HFFc6 (cell line): ENCODE results near the gene OPCML. TPM values are rescaled to one million over a fixed set of nuclear protein-coding genes. Genes with fewer than 3 reads are reported as not detected.

Source experiments
- DNase-seq: peaks from one replicate; pipeline ENCODE4 v3.0.0-alpha.2; 2018
- H3K27ac Mint-ChIP-seq: 2 replicates; pipeline ENCODE4 v1.8.0; 2020; ENCODE audit warnings: mild to moderate bottlenecking, mixed read lengths
- H3K27me3 Mint-ChIP-seq: 2 replicates; pipeline ENCODE4 v1.8.0; 2021; ENCODE audit warnings: mild to moderate bottlenecking, moderate library complexity, mixed read lengths; ENCODE audit not compliant: insufficient read depth
- H3K36me3 Mint-ChIP-seq: 2 replicates; pipeline ENCODE4 v1.8.0; 2021; ENCODE audit warnings: low read depth, mixed read lengths
- H3K4me1 Mint-ChIP-seq: 2 replicates; pipeline ENCODE4 v1.8.0; 2020; ENCODE audit warnings: low read depth, mixed read lengths
- H3K4me3 Mint-ChIP-seq: 2 replicates; pipeline ENCODE4 v1.8.0; 2020; ENCODE audit warnings: mild to moderate bottlenecking, moderate library complexity, mixed read lengths
- H3K9me3 Mint-ChIP-seq: 2 replicates; pipeline ENCODE4 v1.8.0; 2020; ENCODE audit warnings: mild to moderate bottlenecking, mixed read lengths
- total RNA-seq, 6 experiments: library from RNA; stranded (reverse); fragmentation: NEBNext Ultra II Directional; extraction: Animal tissue kit (Norgen Biotek cat#: 25700); gene quantifications; 2 replicates in 1 of 6; 3 replicates in 5 of 6; pipeline ENCODE4 v1.2.3, GENCODE V29; 2021
- TF ChIP-seq, protein P1 (sequence below): fragments of 200-600 bp; sonication (generic); IDR thresholded peaks from 2 replicates; pipeline ENCODE4 v1.5.0; 2021; ENCODE audit warnings: antibody characterized with exemption, mild to moderate bottlenecking

OPCML gene
- total RNA-seq, 6 experiments from 2014 or later: 0.11 to 1.7 (median 0.33) TPM

DNA sequence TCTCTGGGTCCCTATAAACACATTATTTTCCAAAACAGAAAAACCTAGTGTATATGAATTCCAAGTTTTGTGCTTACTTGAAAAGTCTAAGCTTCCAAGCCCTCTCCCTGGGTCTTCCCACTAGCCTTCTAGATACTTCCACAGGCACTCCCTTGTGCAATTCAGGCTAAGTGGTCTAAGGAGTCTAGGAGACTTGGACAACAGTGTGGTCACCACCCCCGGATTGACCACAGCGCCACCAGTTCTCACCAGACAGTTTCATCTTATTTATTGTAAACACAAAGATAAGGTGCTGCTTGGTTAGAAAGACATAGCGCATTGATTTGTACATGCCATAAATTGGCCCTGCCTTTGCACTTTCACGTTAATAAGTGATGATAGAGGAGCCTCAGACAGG lies 623.9 kb downstream of the OPCML start:
- no peak overlapping the region for H3K4me3 Mint-ChIP-seq

DNA sequence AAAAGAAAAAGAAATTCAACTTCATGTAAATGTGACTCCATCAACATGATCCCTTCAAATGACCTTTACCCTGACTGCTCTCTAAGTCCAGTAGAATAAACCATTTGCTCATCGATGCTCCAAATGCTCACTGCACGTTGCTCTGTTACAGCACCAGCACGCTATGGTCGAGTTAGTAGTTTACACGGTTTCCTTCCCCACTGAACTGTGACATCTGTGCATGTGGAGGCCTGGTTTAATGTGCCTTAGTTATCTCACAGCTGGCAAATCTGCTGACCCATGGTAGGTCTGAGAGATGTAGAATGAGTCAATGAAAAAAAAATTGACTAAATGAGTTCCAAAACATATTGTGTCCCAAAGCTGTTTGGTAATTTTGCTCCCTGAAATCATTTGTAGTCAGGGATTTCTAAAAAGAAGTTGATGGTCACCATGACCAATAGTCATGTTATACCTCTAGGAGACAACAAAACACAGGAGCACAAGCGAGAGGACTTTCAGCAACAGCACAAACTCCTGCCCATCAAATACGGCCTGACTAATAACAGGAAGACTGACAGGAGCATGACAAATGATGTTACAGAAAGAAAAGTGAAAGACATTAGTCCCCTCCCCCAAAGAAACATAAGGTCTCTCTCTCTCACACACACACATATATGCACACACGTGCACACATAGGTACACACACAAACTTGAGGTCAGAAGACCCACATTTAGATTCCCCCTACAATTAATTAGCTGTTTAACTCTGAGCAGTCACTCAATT lies 624.5 kb downstream of the OPCML start:
- TF ChIP-seq, protein P1, sequence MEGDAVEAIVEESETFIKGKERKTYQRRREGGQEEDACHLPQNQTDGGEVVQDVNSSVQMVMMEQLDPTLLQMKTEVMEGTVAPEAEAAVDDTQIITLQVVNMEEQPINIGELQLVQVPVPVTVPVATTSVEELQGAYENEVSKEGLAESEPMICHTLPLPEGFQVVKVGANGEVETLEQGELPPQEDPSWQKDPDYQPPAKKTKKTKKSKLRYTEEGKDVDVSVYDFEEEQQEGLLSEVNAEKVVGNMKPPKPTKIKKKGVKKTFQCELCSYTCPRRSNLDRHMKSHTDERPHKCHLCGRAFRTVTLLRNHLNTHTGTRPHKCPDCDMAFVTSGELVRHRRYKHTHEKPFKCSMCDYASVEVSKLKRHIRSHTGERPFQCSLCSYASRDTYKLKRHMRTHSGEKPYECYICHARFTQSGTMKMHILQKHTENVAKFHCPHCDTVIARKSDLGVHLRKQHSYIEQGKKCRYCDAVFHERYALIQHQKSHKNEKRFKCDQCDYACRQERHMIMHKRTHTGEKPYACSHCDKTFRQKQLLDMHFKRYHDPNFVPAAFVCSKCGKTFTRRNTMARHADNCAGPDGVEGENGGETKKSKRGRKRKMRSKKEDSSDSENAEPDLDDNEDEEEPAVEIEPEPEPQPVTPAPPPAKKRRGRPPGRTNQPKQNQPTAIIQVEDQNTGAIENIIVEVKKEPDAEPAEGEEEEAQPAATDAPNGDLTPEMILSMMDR: no peak
- Mint-ChIP-seq H3K36me3 (no peaks in the 10 kb centered on the region), H3K4me1 (peaks cover 8% of the 10 kb centered on the region; the same call in 1 of the 2 replicates), H3K9me3 (no peaks in the 10 kb centered on the region; the same call in 1 of the 2 replicates), H3K27ac (no peak overlapping the region), H3K27me3 (peaks cover 8% of the 10 kb centered on the region), H3K4me3 (no peak overlapping the region)
- DNase-seq: no peak

More for the DNA sequence above, 623.9 kb downstream of the OPCML start:
- no peaks in the 10 kb centered on the region for H3K36me3 Mint-ChIP-seq
- DNase-seq: no peak
- H3K4me1 Mint-ChIP-seq: peaks cover 8% of the 10 kb centered on the region; the same call in 1 of the 2 replicates
- H3K9me3 Mint-ChIP-seq: no peaks in the 10 kb centered on the region; the same call in 1 of the 2 replicates
- TF ChIP-seq, protein P1: no peak
- H3K27me3 Mint-ChIP-seq: peaks cover 8% of the 10 kb centered on the region
- no peak overlapping the region for H3K27ac Mint-ChIP-seq

DNA sequence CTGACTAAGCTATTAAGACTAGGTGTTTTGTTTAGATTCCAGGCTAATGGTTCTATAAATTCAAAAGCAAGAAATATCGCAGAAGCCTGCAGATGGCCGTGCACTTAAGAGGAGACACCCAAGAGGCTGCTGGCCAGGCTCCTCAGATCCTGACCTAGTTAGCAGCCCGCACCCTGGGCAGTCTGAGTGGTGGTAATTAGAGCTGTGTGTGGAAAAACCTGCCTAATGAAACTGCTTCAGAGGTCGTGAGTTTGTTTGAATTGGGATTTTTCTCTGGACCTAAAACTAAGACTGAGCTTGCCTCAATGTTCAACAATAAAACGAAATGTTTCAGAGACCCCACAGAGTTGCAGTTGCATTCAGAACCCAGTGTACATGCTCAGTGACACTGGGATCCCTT lies 627.7 kb downstream of the OPCML start:
- TF ChIP-seq, protein P1: no peak
- Mint-ChIP-seq H3K36me3 (no peaks in the 10 kb centered on the region), H3K27ac (no peak overlapping the region), H3K27me3 (peaks cover 8% of the 10 kb centered on the region), H3K4me1 (peaks cover 9% of the 10 kb centered on the region), H3K9me3 (no peaks in the 10 kb centered on the region; the same call in 1 of the 2 replicates), H3K4me3 (no peak overlapping the region)
- no peak for DNase-seq

DNA sequence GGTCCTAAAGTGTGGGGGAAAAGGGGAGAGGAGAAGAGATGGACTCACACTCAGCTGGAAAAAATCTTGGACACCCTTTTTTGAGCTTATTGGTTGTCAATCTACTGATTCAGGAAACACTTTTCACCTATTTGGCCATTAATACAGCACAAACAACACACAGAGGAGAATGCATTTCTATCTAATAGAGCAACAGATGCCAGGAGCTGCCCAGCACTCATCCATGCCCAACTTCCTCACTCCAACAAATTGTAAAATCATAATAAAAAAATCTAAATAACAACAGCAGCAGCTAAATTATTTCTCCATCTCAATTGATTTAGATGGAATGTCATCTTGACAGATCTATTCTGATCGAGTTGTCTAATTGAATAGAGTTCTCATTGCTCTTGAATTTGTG lies 628.2 kb downstream of the OPCML start:
- Mint-ChIP-seq H3K4me3 (no peak overlapping the region), H3K36me3 (no peaks in the 10 kb centered on the region), H3K27ac (no peak overlapping the region), H3K4me1 (peaks cover 9% of the 10 kb centered on the region), H3K27me3 (peaks cover 8% of the 10 kb centered on the region), H3K9me3 (no peaks in the 10 kb centered on the region; the same call in 1 of the 2 replicates)
- TF ChIP-seq, protein P1: no peak
- DNase-seq: no peak

DNA sequence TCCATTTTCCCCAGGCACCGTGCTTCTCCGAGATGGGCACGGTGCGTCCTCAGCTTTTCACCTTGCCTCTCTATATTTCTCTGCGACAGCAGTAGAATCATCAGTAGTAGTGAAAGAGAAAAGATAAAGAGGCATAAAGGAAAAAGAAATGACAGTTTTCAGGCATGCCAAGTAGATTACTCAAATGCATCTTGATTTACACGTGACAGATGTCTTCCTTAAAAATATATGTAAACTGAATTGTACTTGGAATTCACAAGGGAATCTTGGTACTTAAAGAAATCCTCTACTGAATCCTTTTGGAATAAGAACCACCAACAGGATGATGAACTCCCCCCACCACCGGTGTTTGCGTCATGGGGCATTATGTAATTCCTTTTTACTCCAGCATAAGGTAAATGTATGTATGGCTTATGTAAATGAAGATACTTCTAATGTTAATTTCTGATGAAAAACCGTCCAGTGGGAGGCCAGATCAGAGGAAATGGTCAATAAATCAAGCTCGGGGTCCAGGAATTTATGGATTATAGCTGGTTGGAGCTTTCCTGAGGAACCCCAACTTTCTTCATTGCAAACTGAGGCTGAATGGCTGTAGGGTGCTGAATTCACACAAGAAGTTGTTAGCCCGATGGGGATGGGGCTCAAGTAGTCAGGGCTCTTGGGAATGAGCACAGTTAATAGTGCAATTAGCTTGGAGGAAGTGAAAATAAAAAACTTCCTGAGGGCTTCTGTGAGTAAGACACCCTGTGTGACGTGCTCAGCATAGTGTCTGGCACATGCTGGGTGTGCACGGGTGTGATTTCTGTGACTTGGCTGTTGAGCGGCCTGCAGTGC lies 630.4 kb downstream of the OPCML start:
- DNase-seq: no peak
- Mint-ChIP-seq H3K4me1 (peaks cover 9% of the 10 kb centered on the region), H3K27me3 (peaks cover 1% of the 10 kb centered on the region), H3K27ac (no peak overlapping the region), H3K4me3 (no peak overlapping the region), H3K36me3 (no peaks in the 10 kb centered on the region), H3K9me3 (no peaks in the 10 kb centered on the region; the same call in 1 of the 2 replicates)
- TF ChIP-seq, protein P1: no peak
